Subcutaneous abdominal adipose tissue (tissue), 5 donors: ENCODE results near the gene RPL10.

Experiments used
- H3K27ac ChIP-seq: one replicate; pipeline ENCODE4 v1.7.0; 2013; ENCODE audit warnings: low read depth, mild to moderate bottlenecking, inconsistent platforms, low read length, moderate library complexity
- H3K27me3 ChIP-seq, 5 donors: one replicate each; pipeline ENCODE4 v1.7.0; 2013; ENCODE audit warnings: low read length in 5 of 5, inconsistent platforms in 1 of 5; ENCODE audit not compliant: control insufficient read depth in 5 of 5, insufficient read depth in 4 of 5
- H3K36me3 ChIP-seq, 5 donors: one replicate each; pipeline ENCODE4 v1.7.0; 2013; ENCODE audit warnings: low read length in 5 of 5; ENCODE audit not compliant: control insufficient read depth in 5 of 5, insufficient read depth in 5 of 5
- H3K4me1 ChIP-seq, 5 donors: one replicate each; pipeline ENCODE4 v1.7.0; 2013; ENCODE audit warnings: low read length in 5 of 5, mild to moderate bottlenecking in 3 of 5, moderate library complexity in 1 of 5; ENCODE audit not compliant: control insufficient read depth in 5 of 5, insufficient read depth in 5 of 5
- H3K4me3 ChIP-seq, 5 donors: one replicate each; pipeline ENCODE4 v1.7.0; 2013; ENCODE audit warnings: low read length in 5 of 5, low read depth in 1 of 5
- H3K9ac ChIP-seq, 5 donors: one replicate each; pipeline ENCODE4 v1.7.0; 2013; ENCODE audit warnings: low read length in 5 of 5, mild to moderate bottlenecking in 4 of 5, moderate library complexity in 3 of 5
- H3K9me3 ChIP-seq, 5 donors: one replicate each; pipeline ENCODE4 v1.7.0; 2013; ENCODE audit warnings: low read length in 5 of 5; ENCODE audit not compliant: control insufficient read depth in 5 of 5
- donor health status: healthy.
- donor health status: healthy.
- donor health status: healthy.
- donor health status: healthy.
- donor health status: healthy.

RPL10 gene

GRCh38 chrX:154359362-154360154, 38.6 kb upstream of the RPL10 start:
- H3K36me3 ChIP-seq: peaks cover 0 to 95% (median 90%) of the 10 kb centered on the region in 5 donors
- no peak overlapping the region for H3K4me3 ChIP-seq
- H3K9ac ChIP-seq: no peak overlapping the region
- no peak overlapping the region for H3K27ac ChIP-seq
- H3K9me3 ChIP-seq: peaks cover 0 to 12% (median 0%) of the 10 kb centered on the region in 5 donors
- H3K4me1 ChIP-seq: no peaks in the 10 kb centered on the region
- H3K27me3 ChIP-seq: peaks cover 0 to 18% (median 3%) of the 10 kb centered on the region in 5 donors

DNA sequence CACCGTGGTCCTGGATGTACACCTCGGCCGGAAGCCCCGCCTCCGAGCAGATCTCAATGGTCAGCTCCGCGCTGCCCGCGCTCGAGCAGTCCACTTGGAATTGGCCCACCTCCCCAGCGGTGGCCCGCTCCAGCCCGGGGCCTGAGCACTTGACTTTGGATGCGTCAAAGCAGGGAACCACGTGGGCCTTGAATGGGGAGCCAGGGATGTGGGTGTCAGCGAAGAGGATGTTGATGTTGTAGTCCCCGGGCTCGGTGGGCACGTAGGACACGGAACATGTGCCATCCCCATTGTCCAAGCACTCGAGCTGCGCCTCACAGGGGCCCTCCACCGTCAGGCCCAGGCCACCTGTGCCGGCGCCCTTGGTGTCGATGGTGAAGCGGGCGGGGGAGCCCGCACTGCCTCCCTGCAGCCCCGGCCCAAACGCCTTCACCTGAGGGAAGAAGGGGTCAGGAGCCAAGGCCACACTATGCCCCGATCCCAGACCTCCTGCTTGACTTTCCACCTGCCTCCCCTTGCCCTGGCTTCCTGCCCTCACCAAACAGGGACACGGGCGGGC, 37.9 kb upstream of the RPL10 start:
- Histone ChIP-seq H3K9ac (no peak overlapping the region), H3K36me3 (peaks cover 0 to 95% (median 90%) of the 10 kb centered on the region in 5 donors), H3K4me3 (no peak overlapping the region), H3K27ac (no peak overlapping the region), H3K4me1 (no peaks in the 10 kb centered on the region), H3K27me3 (peaks cover 0 to 18% (median 3%) of the 10 kb centered on the region in 5 donors), H3K9me3 (peaks cover 0 to 12% (median 0%) of the 10 kb centered on the region in 5 donors)

GRCh38 chrX:154362085-154362742, 36.0 kb upstream of the RPL10 start:
- Histone ChIP-seq H3K36me3 (peaks cover 0 to 94% (median 91%) of the 10 kb centered on the region in 5 donors), H3K4me1 (peaks cover 0 to 16% (median 10%) of the 10 kb centered on the region in 5 donors), H3K27me3 (peaks cover 0 to 18% (median 3%) of the 10 kb centered on the region in 5 donors), H3K9me3 (peaks cover 0 to 12% (median 0%) of the 10 kb centered on the region in 5 donors), H3K27ac (no peak overlapping the region), H3K9ac (no peak overlapping the region), H3K4me3 (no peak overlapping the region)

DNA sequence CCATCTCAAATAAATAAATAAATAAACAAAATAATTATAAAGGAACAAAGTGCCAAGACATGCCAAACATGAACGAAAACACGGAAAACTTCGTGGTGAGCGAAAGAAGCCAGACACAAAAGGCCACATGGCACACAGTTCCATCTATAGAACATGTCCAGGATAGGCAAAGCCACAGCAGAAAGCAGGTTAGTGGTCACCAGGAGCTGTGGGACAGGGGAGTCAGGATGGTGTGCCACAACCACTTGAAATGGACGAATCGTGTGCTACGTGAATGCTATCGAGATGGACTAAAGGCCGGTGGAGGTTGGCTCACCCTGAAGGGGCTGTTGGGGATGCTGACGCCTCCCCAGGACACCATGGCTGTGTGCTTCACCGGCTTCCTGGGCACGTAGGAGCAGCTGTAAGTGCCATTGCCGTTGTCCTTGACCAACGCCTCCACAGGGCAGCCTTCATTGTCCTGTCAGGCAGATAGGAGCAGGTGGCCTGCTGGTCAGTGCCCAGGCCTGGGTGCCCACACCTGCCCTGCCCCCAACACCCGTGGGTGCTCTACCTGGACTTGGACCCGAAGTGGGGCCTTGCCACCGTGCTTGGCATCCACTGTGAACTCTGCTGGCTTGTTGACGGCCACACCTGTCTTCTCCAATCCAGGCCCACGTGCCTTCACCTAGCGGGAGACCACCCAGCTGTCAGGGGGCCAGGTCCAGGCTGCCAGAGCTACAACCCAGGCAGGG, 34.3 kb upstream of the RPL10 start:
- no peak overlapping the region for H3K9ac ChIP-seq
- H3K27me3 ChIP-seq: peaks cover 0 to 13% (median 3%) of the 10 kb centered on the region in 5 donors
- no peak overlapping the region for H3K27ac ChIP-seq
- peaks cover 0 to 33% (median 24%) of the 10 kb centered on the region in 5 donors for H3K4me1 ChIP-seq
- H3K9me3 ChIP-seq: peaks cover 0 to 7% (median 0%) of the 10 kb centered on the region in 5 donors
- H3K4me3 ChIP-seq: no peak overlapping the region
- H3K36me3 ChIP-seq: peaks cover 0 to 88% (median 82%) of the 10 kb centered on the region in 5 donors

DNA sequence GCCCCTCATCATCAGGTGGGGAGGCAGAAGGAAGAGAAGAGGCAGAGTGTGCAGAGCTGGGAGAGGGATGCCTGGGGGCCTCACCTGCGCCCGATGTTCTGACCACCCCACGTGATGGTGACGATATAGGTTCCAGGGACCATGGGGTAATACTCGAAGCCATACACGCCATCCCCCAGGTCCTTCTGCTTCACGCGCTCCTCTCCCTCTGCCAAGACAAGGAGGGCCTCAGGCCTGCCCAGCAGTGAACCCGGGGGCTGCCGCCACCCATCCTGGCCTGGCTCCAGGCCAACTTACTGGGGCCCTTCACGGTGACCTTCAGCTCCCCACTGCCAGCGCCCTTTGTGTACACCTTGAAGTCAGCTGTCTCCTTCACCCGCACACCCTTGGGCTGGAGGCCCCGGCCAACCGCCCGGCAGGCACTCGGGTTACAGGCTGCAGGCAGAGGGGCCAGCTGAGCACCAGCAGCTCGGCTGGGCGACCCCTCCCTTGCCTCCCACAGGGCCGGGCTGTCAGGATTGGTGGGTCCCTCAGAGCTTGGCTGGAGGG, 33.1 kb upstream of the RPL10 start:
- Histone ChIP-seq H3K4me3 (no peak overlapping the region), H3K27me3 (peaks cover 0 to 13% (median 6%) of the 10 kb centered on the region in 5 donors), H3K9ac (no peak overlapping the region), H3K9me3 (peaks cover 0 to 5% (median 0%) of the 10 kb centered on the region in 5 donors), H3K4me1 (peaks cover 0 to 41% (median 30%) of the 10 kb centered on the region in 5 donors), H3K36me3 (peaks cover 0 to 75% (median 70%) of the 10 kb centered on the region in 5 donors), H3K27ac (no peak overlapping the region)

- H3K9ac ChIP-seq: no peak overlapping the region
- H3K4me1 ChIP-seq: peaks cover 0 to 42% (median 30%) of the 10 kb centered on the region in 5 donors
- H3K27me3 ChIP-seq: peaks cover 0 to 13% (median 7%) of the 10 kb centered on the region in 5 donors
- peak overlapping the region; percentile 93 for H3K27ac ChIP-seq
- H3K9me3 ChIP-seq: peaks cover 0 to 5% (median 0%) of the 10 kb centered on the region in 5 donors
- no peak overlapping the region for H3K4me3 ChIP-seq
- H3K36me3 ChIP-seq: peaks cover 0 to 68% (median 63%) of the 10 kb centered on the region in 5 donors
Observed at GRCh38 chrX:154365997-154366665, 32.0 kb upstream of the RPL10 start.

DNA sequence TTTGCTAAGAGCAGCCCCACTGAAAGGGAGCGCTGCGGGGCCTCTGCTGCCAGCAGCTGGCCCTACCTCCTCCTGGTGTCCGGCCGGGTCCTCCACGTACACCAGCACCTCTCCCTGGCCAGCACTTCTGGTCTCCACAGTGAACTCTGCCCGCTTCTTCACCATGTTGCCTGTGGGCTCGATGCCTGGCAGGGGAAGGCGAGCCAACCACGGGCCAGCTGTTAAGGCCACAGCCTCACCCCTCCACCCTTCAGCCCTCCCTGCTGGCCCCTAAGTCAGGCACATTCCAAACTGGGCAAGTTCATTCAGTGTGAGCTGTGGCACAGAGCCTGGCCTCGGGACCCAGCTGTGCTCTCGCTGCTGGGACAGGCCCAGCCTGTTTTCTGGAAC, 31.5 kb upstream of the RPL10 start:
- H3K27ac ChIP-seq: peak overlapping the region; percentile 93
- peaks cover 0 to 9% (median 7%) of the 10 kb centered on the region in 5 donors for H3K27me3 ChIP-seq
- H3K4me3 ChIP-seq: no peak overlapping the region
- H3K4me1 ChIP-seq: peaks cover 0 to 42% (median 30%) of the 10 kb centered on the region in 5 donors
- H3K9ac ChIP-seq: peak overlapping the region in 1 of 5 donors; percentile 32
- H3K36me3 ChIP-seq: peaks cover 0 to 63% (median 58%) of the 10 kb centered on the region in 5 donors
- peaks cover 0 to 5% (median 0%) of the 10 kb centered on the region in 5 donors for H3K9me3 ChIP-seq

DNA sequence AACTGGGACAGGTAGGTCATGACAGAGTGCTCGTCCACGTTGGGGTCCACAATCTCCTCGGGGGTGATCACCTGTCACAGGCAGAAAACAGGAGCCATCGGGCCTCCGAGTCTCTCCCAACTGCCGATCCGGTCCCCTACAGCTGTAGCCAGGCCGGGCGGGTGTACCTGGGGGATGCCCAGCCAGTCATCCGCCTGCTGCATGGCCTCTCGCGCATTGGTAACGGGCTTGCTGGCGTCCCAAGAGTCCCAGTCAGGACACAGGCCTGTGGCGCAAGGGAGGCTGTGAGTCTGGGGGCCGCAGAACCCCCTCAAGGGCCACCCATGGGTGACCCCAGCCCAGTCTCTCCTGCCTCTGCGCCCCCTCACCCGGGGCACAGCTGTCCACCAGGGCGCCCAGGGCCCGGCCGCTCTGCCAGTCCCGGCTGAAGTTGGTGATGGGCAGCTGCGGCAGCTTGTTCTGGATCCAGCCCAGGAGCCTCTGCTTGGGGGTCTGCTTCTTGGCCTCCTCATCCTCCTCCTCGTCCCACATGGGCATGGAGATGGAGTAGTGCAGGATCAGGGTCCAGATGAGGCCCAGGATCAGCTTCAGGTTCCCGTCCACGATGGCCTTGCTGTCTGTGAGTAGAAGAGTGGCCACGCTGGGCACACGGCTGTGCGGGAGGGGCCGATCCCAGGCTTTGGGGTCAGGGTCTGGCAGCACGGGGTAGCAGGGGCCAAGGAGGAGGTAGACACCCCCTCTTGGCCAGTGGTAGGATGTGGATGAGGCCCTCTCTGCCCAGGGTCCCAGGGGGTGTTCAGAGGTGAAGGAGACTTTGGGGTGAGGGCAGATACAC, 30.5 kb upstream of the RPL10 start:
- Histone ChIP-seq H3K36me3 (peaks cover 0 to 53% (median 48%) of the 10 kb centered on the region in 5 donors), H3K27me3 (peaks cover 0 to 9% (median 4%) of the 10 kb centered on the region in 5 donors), H3K4me1 (peaks cover 0 to 51% (median 38%) of the 10 kb centered on the region in 5 donors), H3K9ac (peak overlapping the region in 4 of 5 donors; percentile 13 to 71 (median 54)), H3K27ac (peak overlapping the region; percentile 93), H3K9me3 (peaks cover 0 to 5% (median 0%) of the 10 kb centered on the region in 5 donors), H3K4me3 (peak overlapping the region in 2 of 5 donors; percentile 18 to 89)
